GM21717 (cell line): ENCODE results near the gene ZNF787.
"Not testable (repeated sequence)": the region's sequence is repeated elsewhere in the genome, so short reads cannot be mapped to it uniquely, and the experiment has no call there.

ENCODE experiments used
- ATAC-seq: cut with Tn5 transposase; IDR thresholded peaks from one replicate; pipeline ENCODE4 v1.9.1; 2021; ENCODE audit warnings: mild to moderate bottlenecking, moderate library complexity; ENCODE audit not compliant: unreplicated experiment

The ZNF787 gene

DNA sequence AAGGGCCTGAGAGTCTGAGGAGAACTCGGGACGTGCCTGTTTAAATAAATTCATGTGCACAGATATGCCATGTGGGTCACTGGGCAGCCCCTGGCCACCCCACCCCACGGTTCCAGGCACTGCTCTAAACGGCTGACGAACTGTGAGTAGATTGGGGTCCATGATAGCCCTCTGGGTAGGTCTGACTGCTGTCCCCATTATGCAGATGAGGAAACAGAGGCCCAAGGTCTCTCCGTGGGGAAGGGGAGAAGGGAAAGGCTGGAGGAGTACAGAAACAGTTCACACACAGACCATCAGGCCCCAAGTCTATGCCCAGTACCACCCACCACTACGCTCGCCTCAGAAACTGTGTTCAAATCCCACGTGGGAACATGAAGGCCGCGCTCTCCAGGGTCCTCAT is 14.1 kb downstream of the ZNF787 start:
- ATAC-seq: no peak

- ATAC-seq: no peak
Observed at GRCh38 chr19:56106397-56106849, 14.7 kb downstream of the ZNF787 start.

GRCh38 chr19:56105831-56106396 is 15.2 kb downstream of the ZNF787 start:
- not testable (repeated sequence) for ATAC-seq

DNA sequence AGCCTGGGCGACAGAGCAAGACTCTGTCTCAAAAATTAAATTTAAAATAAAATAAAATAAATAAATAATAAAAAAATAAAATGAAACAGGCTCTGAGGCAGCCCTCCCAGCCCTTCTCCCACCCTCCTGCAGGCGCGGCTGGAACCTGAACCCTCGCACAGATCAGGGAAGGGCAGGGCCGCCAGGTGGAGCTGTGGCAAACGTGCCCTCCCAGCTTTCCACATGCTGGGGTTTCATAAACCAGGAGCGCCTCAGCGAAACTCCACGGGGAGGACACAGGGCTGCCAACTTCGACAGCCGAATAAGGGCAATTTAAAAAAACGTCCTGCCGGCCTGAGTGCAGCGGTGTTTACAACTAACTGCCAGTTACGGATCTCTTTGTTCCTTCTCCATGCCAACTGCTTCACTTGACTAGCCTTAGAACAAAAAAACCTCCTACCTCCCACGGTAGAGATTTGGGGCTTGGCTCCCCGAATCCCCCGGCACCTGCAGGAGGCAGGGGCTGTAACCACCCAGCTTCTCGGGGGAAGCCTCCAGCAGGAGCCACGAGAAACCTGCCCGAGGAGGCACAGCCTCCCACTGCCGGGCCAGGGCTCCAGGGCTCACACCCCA is 15.9 kb downstream of the ZNF787 start:
- ATAC-seq: no peak

GRCh38 chr19:56104423-56104822 is 16.7 kb downstream of the ZNF787 start:
- no peak for ATAC-seq

DNA sequence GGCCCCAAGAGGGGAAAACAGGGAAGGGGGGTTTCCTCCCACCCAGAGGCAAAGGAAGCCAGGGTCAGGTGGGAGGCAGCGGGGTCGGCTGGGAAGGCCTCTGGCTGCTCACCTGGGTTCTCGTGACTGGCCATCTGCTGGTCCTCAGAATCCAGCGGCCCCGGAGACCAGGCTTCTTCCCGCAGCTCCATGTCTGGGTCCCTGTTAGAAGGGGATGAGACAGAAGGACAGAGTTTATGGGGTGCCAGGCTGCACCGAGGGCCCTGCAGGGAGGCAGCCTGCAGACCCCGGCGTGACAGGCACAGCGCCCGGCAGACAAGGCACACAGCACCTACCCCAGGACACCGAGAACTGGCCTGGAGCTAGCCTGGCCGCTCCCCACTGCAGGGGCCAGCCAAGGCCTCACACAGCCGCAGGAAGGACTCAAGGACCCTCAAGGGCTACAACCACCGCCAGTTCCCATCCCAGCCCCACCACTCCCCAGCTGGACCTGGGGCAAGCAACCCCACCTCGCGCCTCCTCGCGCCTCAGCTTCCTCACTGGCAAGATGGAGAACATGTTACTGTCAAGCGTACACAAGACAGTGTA is 18.0 kb downstream of the ZNF787 start:
- no peak for ATAC-seq

DNA sequence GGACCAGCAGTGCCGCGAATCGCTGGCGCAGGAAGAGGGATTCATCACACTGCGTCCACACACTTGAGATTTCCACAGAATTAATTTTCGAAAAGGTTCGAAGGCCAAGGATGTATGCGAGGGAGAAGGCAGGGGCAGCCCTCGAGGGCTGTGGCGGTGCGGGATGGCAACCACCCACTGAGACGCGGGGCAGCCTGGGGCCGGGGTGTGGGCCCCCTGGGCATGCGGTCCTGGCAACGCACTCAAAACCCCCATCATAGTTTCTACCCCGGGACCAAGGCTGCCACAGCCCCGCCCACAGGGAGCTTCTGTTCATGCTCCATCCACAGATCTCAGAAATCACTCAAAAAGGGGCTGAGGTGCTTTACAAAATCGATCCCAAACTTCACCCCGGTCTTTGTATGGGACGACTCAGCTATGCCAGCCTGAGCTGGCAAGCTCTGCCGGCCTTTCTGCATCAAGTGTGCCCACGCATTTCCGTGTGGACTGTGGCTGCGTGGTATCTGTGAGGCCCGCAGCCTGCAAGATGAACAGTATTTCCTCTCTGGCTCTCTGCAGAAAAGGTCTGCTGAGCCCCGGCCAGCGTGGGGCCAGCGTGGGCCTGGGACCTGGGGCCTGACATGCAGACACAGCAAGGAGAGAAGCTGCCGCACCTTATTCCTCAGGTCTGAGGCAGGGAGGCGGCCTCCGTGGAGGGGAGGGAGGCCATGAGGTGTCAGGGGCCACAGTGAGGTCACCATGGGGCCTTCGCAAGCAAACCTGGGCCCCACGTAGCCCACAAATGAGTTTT is 19.2 kb downstream of the ZNF787 start:
- ATAC-seq: no peak

GRCh38 chr19:56101095-56101494 is 20.0 kb downstream of the ZNF787 start:
- ATAC-seq: no peak

- no peak for ATAC-seq
Observed at GRCh38 chr19:56099638-56100539, 21.2 kb downstream of the ZNF787 start.

DNA sequence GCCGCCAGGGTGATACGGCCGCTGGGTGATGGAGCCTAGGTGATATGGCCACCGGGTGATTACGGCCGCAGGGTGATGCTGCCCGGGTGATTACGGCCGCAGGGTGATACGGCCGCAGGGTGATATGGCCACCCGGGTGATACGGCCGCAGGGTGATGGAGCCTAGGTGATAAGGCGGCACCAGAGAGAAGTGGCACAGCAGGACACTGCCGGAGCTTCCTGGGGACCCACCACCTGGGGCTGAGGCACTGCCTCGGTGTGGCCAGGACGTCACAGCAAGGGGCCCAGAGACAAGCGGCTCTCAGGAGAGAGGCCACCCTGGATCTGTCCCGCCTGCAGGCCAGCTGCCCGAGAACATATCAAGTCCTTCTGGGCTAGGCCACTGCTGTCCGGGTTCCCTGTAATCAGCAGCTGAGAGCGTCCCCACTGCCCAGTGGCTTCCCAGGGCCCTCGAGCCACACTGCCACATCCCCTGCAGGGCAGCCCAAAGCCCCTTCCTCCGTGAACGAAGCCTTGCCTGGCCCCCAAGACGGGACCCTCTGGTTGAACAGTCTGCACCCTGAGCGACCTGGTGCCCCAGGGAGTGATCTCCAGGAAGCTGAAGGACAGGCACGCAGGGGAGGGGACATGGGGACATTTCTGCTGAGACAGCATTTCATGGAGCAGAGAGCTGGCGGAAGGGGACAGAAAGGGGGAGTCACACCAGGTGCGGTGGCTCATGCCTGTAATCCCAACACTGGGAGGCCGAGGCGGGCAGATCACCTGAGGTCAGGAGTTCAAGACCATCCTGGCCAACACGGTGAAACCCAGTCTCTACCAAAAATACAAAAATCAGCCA is 22.1 kb downstream of the ZNF787 start:
- ATAC-seq: no peak

GRCh38 chr19:56098237-56098636 is 22.9 kb downstream of the ZNF787 start:
- not testable (repeated sequence) for ATAC-seq

GRCh38 chr19:56097776-56098175 is 23.3 kb downstream of the ZNF787 start:
- ATAC-seq: no peak

DNA sequence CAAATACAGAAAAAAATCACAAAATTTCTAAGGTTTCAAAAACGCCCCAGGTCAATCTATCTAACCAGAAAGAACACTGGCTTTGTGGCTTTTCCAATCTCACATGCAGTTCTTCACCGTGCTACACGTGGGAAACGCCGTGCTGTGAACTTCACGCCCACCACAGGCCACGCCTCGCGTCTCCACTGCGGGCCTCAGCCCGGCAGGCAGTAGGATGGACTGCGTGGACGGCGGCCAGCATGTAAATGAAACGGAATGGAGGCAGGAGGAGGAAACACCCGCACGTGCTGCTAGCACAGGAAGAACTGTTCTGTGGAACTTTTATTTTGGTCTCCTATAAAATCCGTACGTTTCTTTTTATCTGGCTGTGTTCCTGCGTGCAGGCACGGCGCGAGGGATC is 23.8 kb downstream of the ZNF787 start:
- no peak for ATAC-seq

- ATAC-seq: no peak
Observed at GRCh38 chr19:56096665-56097064, 24.4 kb downstream of the ZNF787 start.

- no peak for ATAC-seq
Observed at GRCh38 chr19:56094449-56094848, 26.6 kb downstream of the ZNF787 start.

DNA sequence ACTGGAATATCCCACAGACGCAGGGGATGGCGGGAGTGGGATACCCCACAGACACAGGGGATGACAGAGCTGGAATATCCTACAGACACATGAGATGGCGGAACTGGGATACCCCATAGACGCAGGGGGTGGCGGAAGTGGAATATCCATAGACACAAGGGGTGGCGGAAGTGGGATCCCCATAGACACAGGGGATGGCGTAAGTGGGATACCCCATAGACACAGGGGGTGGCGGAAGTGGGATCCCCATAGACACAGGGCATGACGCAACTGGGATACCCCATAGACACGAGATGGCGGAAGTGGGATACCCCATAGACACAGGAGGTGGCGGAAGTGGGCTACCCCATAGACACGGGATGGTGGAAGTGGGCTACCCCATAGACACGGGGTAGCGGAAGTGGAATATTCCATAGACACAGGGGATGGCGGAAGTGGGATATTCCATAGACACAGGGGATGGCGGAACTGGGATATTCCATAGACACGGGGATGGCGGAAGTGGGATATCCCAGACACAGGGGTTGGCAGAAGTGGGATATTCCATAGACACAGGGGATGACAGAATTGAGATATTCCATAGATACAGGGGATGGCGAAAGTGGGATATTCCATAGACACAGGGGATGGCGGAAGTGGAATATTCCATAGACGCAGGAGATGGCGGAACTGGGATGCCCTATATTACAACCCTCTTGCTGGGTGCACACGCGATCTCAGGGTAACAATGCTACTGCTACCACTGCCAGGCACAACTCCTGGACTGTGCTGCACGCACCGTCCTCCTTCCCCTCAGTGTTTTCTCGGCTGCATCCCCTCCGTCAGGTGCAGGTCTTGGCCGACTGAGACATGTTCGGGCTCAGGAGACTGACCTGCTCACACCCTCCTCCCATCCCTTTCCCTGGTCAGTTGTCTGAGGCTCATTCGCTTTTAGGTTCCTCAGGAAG is 28.1 kb downstream of the ZNF787 start:
- ATAC-seq: no peak

GRCh38 chr19:56091751-56092546 is 29.1 kb downstream of the ZNF787 start:
- ATAC-seq: no peak

- no peak for ATAC-seq
Observed at GRCh38 chr19:56091066-56091490, 30.0 kb downstream of the ZNF787 start.
